Endothelial cell of umbilical vein (primary cell): ENCODE results near the gene FRMD4A. TPM values are rescaled to one million over a fixed set of nuclear protein-coding genes. Genes with fewer than 3 reads are reported as not detected.

Experiments
- Bru-seq: library from RNA; stranded (reverse); fragments of 400-500 nt; gene quantifications from one replicate; lab custom pipeline; 2021; lab: Mats Ljungman, UMichigan
- BruChase-seq, 2 experiments: library from RNA; stranded (reverse); fragments of 400-500 nt; gene quantifications; one replicate each; lab custom pipeline; 2021; lab: Mats Ljungman, UMichigan
- BruUV-seq: library from RNA; stranded (reverse); fragments of 400-500 nt; replicated peaks from 2 replicates; lab custom pipeline; 2021; lab: Mats Ljungman, UMichigan
- CTCF ChIA-PET: fragments of 300-600, 350-600 bp; sonication (Branson Sonifier 250); formaldehyde crosslinking; loops from one replicate; lab custom pipeline; 2021; ENCODE audit warnings: antibody characterized with exemption, inconsistent platforms; lab: Charles Lee
- POLR2A ChIA-PET: fragments of 300-600, 350-600 bp; sonication (Branson Sonifier 250); formaldehyde crosslinking; loops from one replicate; lab custom pipeline; 2021; ENCODE audit warnings: antibody characterized with exemption, inconsistent platforms; lab: Charles Lee
- DNase-seq: peaks from one replicate; pipeline ENCODE4 v3.0.0-alpha.2; 2011; ENCODE audit warnings: low read depth, low spot score
- FAIRE-seq: peaks from 2 replicates; lab custom pipeline; 2011; peaks lifted over from hg19 to GRCh38; lab: Jason Lieb, UNC
- H2AFZ ChIP-seq: 2 replicates; pipeline ENCODE4 v1.6.0; 2012; ENCODE audit warnings: low read depth, low read length, control low read depth, inconsistent platforms
- H3K27ac ChIP-seq: 2 replicates; pipeline ENCODE4 v1.5.1; 2011; ENCODE audit warnings: low read depth, mild to moderate bottlenecking, control low read depth, low read length, moderate library complexity; ENCODE audit not compliant: insufficient read depth
- H3K27me3 ChIP-seq, 2 experiments: 2 replicates each; pipeline versions ENCODE4 v1.6.0 to v1.6.1; 2011; ENCODE audit warnings: low read length in 2 of 2, mixed read lengths in 1 of 2; ENCODE audit not compliant: control insufficient read depth in 2 of 2, insufficient read depth in 2 of 2
- H3K36me3 ChIP-seq, 2 experiments: 2 replicates in 1 of 2; 3 replicates in 1 of 2; pipeline ENCODE4 v1.5.1; 2011; ENCODE audit warnings: low read length in 2 of 2, mild to moderate bottlenecking in 1 of 2, moderate library complexity in 1 of 2; ENCODE audit not compliant: control insufficient read depth in 2 of 2, insufficient read depth in 2 of 2; ENCODE audit errors: extremely low read depth in 1 of 2
- H3K4me1 ChIP-seq: 3 replicates; pipeline ENCODE4 v1.5.1; 2011; ENCODE audit warnings: mild to moderate bottlenecking, low read length; ENCODE audit not compliant: control insufficient read depth, insufficient read depth; ENCODE audit errors: extremely low read depth
- H3K4me2 ChIP-seq: 2 replicates; pipeline ENCODE4 v1.6.1; 2011; ENCODE audit warnings: low read length, control low read depth, mixed read lengths; ENCODE audit not compliant: insufficient read depth
- H3K4me3 ChIP-seq, 3 experiments: fragments of 200-600 bp in 1 of 3; sonication (generic), shearing (Covaris generic) in 1 of 3; replicated peaks in 1 of 3; 2 replicates each; pipeline ENCODE4 v1.5.1; 2011 to 2016; ENCODE audit warnings: control low read depth in 3 of 3, low read length in 3 of 3, mild to moderate bottlenecking in 2 of 3, inconsistent platforms in 1 of 3, low read depth in 1 of 3, moderate library complexity in 1 of 3; ENCODE audit not compliant: insufficient read depth in 1 of 3
- H3K79me2 ChIP-seq: 2 replicates; pipeline ENCODE4 v1.6.0; 2012; ENCODE audit warnings: low read length, inconsistent platforms; ENCODE audit not compliant: control insufficient read depth, insufficient read depth
- H3K9ac ChIP-seq: replicated peaks from 2 replicates; pipeline ENCODE3; 2011; ENCODE audit warnings: low read length, control low read depth; ENCODE audit not compliant: insufficient read depth; ENCODE audit errors: extremely low read depth
- H3K9me1 ChIP-seq: replicated peaks from 3 replicates; pipeline ENCODE4 v1.6.0; 2011; ENCODE audit warnings: mild to moderate bottlenecking, low read length; ENCODE audit not compliant: control insufficient read depth, insufficient read depth; ENCODE audit errors: extremely low read depth
- H3K9me3 ChIP-seq: replicated peaks from 2 replicates; pipeline ENCODE4 v1.5.1; 2012; ENCODE audit warnings: low read length, inconsistent platforms; ENCODE audit not compliant: control insufficient read depth, insufficient read depth
- H4K20me1 ChIP-seq: replicated peaks from 2 replicates; pipeline ENCODE3; 2011; ENCODE audit warnings: mild to moderate bottlenecking, low read length; ENCODE audit not compliant: control insufficient read depth, insufficient read depth; ENCODE audit errors: extremely low read depth
- CTCF ChIP-seq, 2 donors: IDR thresholded peaks; 1 replicate in 1 of 2; 2 replicates in 1 of 2; pipeline ENCODE4 v1.5.1; 2011; ENCODE audit warnings: low read length in 2 of 2, mild to moderate bottlenecking in 2 of 2, moderate library complexity in 2 of 2, control low read depth in 1 of 2, inconsistent platforms in 1 of 2, low read depth in 1 of 2; ENCODE audit not compliant: insufficient read depth in 1 of 2; ENCODE audit errors: extremely low read depth in 1 of 2
- EZH2 ChIP-seq: IDR thresholded peaks from 2 replicates; pipeline ENCODE4 v1.6.1; 2012; ENCODE audit warnings: borderline replicate concordance, low read depth, mild to moderate bottlenecking, moderate library complexity, low read length, inconsistent platforms; ENCODE audit not compliant: severe bottlenecking
- GATA2 ChIP-seq: IDR thresholded peaks from 2 replicates; pipeline ENCODE4 v1.7.0; 2011; ENCODE audit warnings: low read depth, mild to moderate bottlenecking, moderate library complexity, mixed read lengths, low read length; ENCODE audit not compliant: insufficient read length, insufficient read depth
- JUN ChIP-seq: IDR thresholded peaks from 2 replicates; pipeline ENCODE4 v1.6.1; 2011; ENCODE audit warnings: borderline replicate concordance, low read depth; ENCODE audit not compliant: insufficient read length, insufficient read depth
- POLR2A ChIP-seq: IDR thresholded peaks from 2 replicates; pipeline ENCODE4 v1.6.1; 2012; ENCODE audit warnings: low read depth, mild to moderate bottlenecking, control low read depth, low read length
- dilution Hi-C: fragments of 300-500 bp; cut with MboI; formaldehyde crosslinking; loops from one replicate; pipeline ENCODE4 v1.15.0; 2019; ENCODE audit warnings: low sequenced_read_pairs; ENCODE audit not compliant: extremely low pct_ligation_motif_present
- intact Hi-C: fragments of 100-400 bp; cut with micrococcal nuclease; formaldehyde crosslinking; loops from one replicate; pipeline ENCODE4 v1.10.0; 2022
- long read RNA-seq: library from polyadenylated mRNA; stranded (forward); transcript quantifications from one replicate; pipeline ENCODE4 v2.0.0, GENCODE V29; 2021
- polyA minus RNA-seq, 3 experiments: library from RNA; depleted of rRNA, polyadenylated mRNA; stranded (reverse); fragments of >200 nt; gene quantifications; 1 replicate in 1 of 3; 2 replicates in 2 of 3; pipeline ENCODE4 v1.2.3, GENCODE V29; 2011
- polyA plus RNA-seq, 4 experiments: library from polyadenylated mRNA; depleted of rRNA in 3 of 4; stranded (reverse) in 3 of 4; unstranded in 1 of 4; fragments of >200 nt; gene quantifications; 2 replicates each; pipeline versions ENCODE4 v1.2.1 to v1.2.3, GENCODE V29; 2011 to 2012; ENCODE audit warnings: missing spikeins in 1 of 4
- total RNA-seq: library from RNA; stranded (reverse); gene quantifications from 2 replicates; pipeline ENCODE4 v1.2.3, GENCODE V29; 2021
- TF ChIP-seq, protein P1 (sequence below): IDR thresholded peaks from 2 replicates; pipeline ENCODE4 v1.6.1; 2011; ENCODE audit not compliant: insufficient read depth, insufficient read length

Gene FRMD4A
- total RNA-seq: 148 and 155 TPM in 2 replicates
- 107 and 123 TPM in 2 replicates for polyA plus RNA-seq
- 88.1 and 90.7 TPM in 2 replicates for polyA plus RNA-seq (2011; cell fraction: cytosol; rRNA removed)
- polyA plus RNA-seq (2011; cell fraction: nucleus; rRNA removed): 182 and 198 TPM in 2 replicates
- 86.5 and 102 TPM in 2 replicates for polyA plus RNA-seq (2012)
- 168 and 190 TPM in 2 replicates for polyA minus RNA-seq
- not detected for polyA minus RNA-seq (2011; cell fraction: cytosol; rRNA and poly(A)+ RNA removed)
- polyA minus RNA-seq (2011; cell fraction: nucleus; rRNA and poly(A)+ RNA removed): 148 and 183 TPM in 2 replicates
- percentile 80 among the genes with signal in this experiment for Bru-seq, nascent RNA
- percentile 68 among the genes with signal in this experiment for BruChase-seq, experiment 1, labeled RNA remaining after a 6-hour chase
- BruChase-seq, experiment 2, labeled RNA remaining after a 2-hour chase: percentile 67 among the genes with signal in this experiment
- long read RNA-seq, transcript FRMD4A-209 (3 exons, 1,287 nt): major isoform, 13 of 73 reads
- long read RNA-seq, partial matches to known transcripts: 10 of 73 reads
- long read RNA-seq, other reads (novel, unspliced or antisense): 48 of 73 reads

GRCh38 chr10:14330388-14331061, at the start of gene FRMD4A:
Gene FRMD4A, minus strand, starts transcription at chr10:14330924.
- H3K9me1 ChIP-seq: no peaks in the 10 kb centered on the region
- H3K9ac ChIP-seq: no peak within 1 kb of the TSS
- no peak within 1 kb of the TSS for H3K27ac ChIP-seq
- H3K27me3 ChIP-seq: peaks cover 32 to 37% of the 10 kb centered on the region in 2 experiments
- no peaks in the 10 kb centered on the region for H4K20me1 ChIP-seq
- no peak for FAIRE-seq
- intact Hi-C loops (no loop called here), dilution Hi-C loops (no loop called here)
- no peaks in the 10 kb centered on the region for H3K79me2 ChIP-seq
- POLR2A ChIA-PET: no interaction called here
- peaks cover 10% of the 10 kb centered on the region for H3K4me1 ChIP-seq
- H3K36me3 ChIP-seq: no peaks in the 10 kb centered on the region
- no peaks in the 10 kb centered on the region for H3K9me3 ChIP-seq
- no TSS peak for BruUV-seq
- no peak within 1 kb of the TSS for H3K4me2 ChIP-seq
- CTCF ChIA-PET: interaction anchor here (0.6 to 1.6 kb wide), 2 partner anchors 10 to 23 kb away, joined by 3 read pairs; no protein-coding TSS in a partner anchor
- TF ChIP-seq EZH2 (no peak), POLR2A (no peak), GATA2 (no peak), JUN (no peak), CTCF (IDR thresholded peaks at IDR 0.05; ENCODE audit: extremely low read depth in 1 of 2, insufficient read depth in 1 of 2, low read depth in 1 of 2, low read length in 2 of 2) (no peak)
- TF ChIP-seq, protein P1, sequence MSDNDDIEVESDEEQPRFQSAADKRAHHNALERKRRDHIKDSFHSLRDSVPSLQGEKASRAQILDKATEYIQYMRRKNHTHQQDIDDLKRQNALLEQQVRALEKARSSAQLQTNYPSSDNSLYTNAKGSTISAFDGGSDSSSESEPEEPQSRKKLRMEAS: no peak
- no peak within 1 kb of the TSS for H2AFZ ChIP-seq
- H3K4me3 ChIP-seq: no peak within 1 kb of the TSS
- no peak for DNase-seq
